B cell (primary cell): ENCODE data around the gene RIN3. TPM values are rescaled to one million over a fixed set of nuclear protein-coding genes. Genes with fewer than 3 reads are reported as not detected.

Source experiments
- ATAC-seq: fragments of 200-7000 bp; cut with Tn5 transposase; one replicate; pipeline ENCODE4 v1.10.0; 2021; ENCODE audit warnings: low read depth, mild to moderate bottlenecking, moderate number of reproducible peaks, moderate library complexity
- CTCF ChIA-PET: fragments of 350-600 bp; sonication (Branson Sonifier 250); formaldehyde crosslinking; loops from one replicate; lab custom pipeline; 2021; ENCODE audit warnings: antibody characterized with exemption, inconsistent platforms; lab: Charles Lee
- POLR2A ChIA-PET: fragments of 350-600 bp; sonication (Branson Sonifier 250); formaldehyde crosslinking; loops from one replicate; lab custom pipeline; 2021; ENCODE audit warnings: antibody characterized with exemption; lab: Charles Lee
- DNase-seq: peaks from one replicate; pipeline ENCODE4 v3.0.0; 2013
- H2AFZ ChIP-seq: 2 replicates; pipeline ENCODE4 v1.6.1; 2012; ENCODE audit warnings: mild to moderate bottlenecking, low read depth, low read length; ENCODE audit not compliant: insufficient read depth, poor library complexity, severe bottlenecking
- H3K27ac ChIP-seq, 2 donors: 1 replicate in 1 of 2; 2 replicates in 1 of 2; pipeline ENCODE4 v1.5.1; 2012 to 2013; ENCODE audit warnings: low read length in 2 of 2, mild to moderate bottlenecking in 2 of 2, moderate library complexity in 1 of 2
- H3K27me3 ChIP-seq, 4 experiments: fragments of 200-600 bp in 1 of 4; sonication (generic) in 1 of 4; replicated peaks in 1 of 4; 1 replicate in 2 of 4; 2 replicates in 2 of 4; pipeline versions ENCODE4 v1.6.1 to v1.7.0; 2013 to 2016; ENCODE audit warnings: low read length in 3 of 4, mild to moderate bottlenecking in 2 of 4, mixed read lengths in 1 of 4, moderate library complexity in 1 of 4; ENCODE audit not compliant: insufficient read depth in 4 of 4, control insufficient read depth in 3 of 4; ENCODE audit errors: control extremely low read depth in 1 of 4
- H3K36me3 ChIP-seq, 2 experiments: replicated peaks in 1 of 2; 1 replicate in 1 of 2; 2 replicates in 1 of 2; pipeline versions ENCODE4 v1.6.1 to v1.7.1; 2013; ENCODE audit warnings: low read length in 1 of 2; ENCODE audit not compliant: insufficient read depth in 2 of 2, control insufficient read depth in 1 of 2; ENCODE audit errors: control extremely low read depth in 1 of 2, extremely low read depth in 1 of 2
- H3K4me1 ChIP-seq, 2 donors: fragments of 200-600 bp in 1 of 2; sonication (generic) in 1 of 2; 1 replicate in 1 of 2; 2 replicates in 1 of 2; pipeline versions ENCODE4 v1.5.1 to v1.6.1; 2013 to 2017; ENCODE audit warnings: low read length in 2 of 2; ENCODE audit not compliant: control insufficient read depth in 2 of 2, insufficient read depth in 2 of 2
- H3K4me2 ChIP-seq: replicated peaks from 2 replicates; pipeline ENCODE3; 2012; ENCODE audit warnings: mild to moderate bottlenecking, low read depth, low read length; ENCODE audit not compliant: poor library complexity, severe bottlenecking
- H3K4me3 ChIP-seq, 5 experiments: fragments of 200-600 bp in 1 of 5; sonication (generic) in 1 of 5; 1 replicate in 3 of 5; 2 replicates in 2 of 5; pipeline versions ENCODE4 v1.5.1 to v1.7.0; 2011 to 2016; ENCODE audit warnings: low read length in 4 of 5, mild to moderate bottlenecking in 4 of 5, low read depth in 2 of 5, control low read depth in 1 of 5, moderate library complexity in 1 of 5; ENCODE audit not compliant: insufficient read depth in 1 of 5; ENCODE audit errors: control extremely low read depth in 1 of 5, extremely low read depth in 1 of 5
- H3K79me2 ChIP-seq: fragments of 200-600 bp; sonication (generic); one replicate; pipeline ENCODE4 v1.6.0; 2016; ENCODE audit warnings: low read length; ENCODE audit not compliant: control insufficient read depth, insufficient read depth
- H3K9ac ChIP-seq: fragments of 200-600 bp; sonication (generic); 2 replicates; pipeline ENCODE4 v1.6.1; 2017; ENCODE audit warnings: mild to moderate bottlenecking, low read length, moderate library complexity
- H3K9me3 ChIP-seq, 3 donors: one replicate each; pipeline versions ENCODE4 v1.6.1 to v1.7.1; 2013; ENCODE audit warnings: low read length in 2 of 3; ENCODE audit not compliant: control insufficient read depth in 2 of 3, insufficient read depth in 1 of 3; ENCODE audit errors: control extremely low read depth in 1 of 3
- H4K20me1 ChIP-seq: 2 replicates; pipeline ENCODE4 v1.6.0; 2012; ENCODE audit warnings: mild to moderate bottlenecking, low read length; ENCODE audit not compliant: insufficient read depth, control insufficient read depth, poor library complexity, severe bottlenecking
- H3K27ac Mint-ChIP-seq: one replicate; pipeline ENCODE4 v1.8.0; 2021; ENCODE audit warnings: mixed read lengths
- H3K27me3 Mint-ChIP-seq: one replicate; pipeline ENCODE4 v1.8.0; 2021; ENCODE audit warnings: mixed read lengths
- H3K4me1 Mint-ChIP-seq: one replicate; pipeline ENCODE4 v1.8.0; 2021; ENCODE audit warnings: mixed read lengths
- H3K4me3 Mint-ChIP-seq: one replicate; pipeline ENCODE4 v1.8.0; 2021; ENCODE audit warnings: mixed read lengths
- H3K9me3 Mint-ChIP-seq: one replicate; pipeline ENCODE4 v1.8.0; 2022; ENCODE audit warnings: mixed read lengths; ENCODE audit not compliant: insufficient read depth
- CTCF ChIP-seq: fragments of 200-600 bp; IDR thresholded peaks from one replicate; pipeline ENCODE4 v1.8.0; 2022; ENCODE audit warnings: antibody characterized with exemption, mild to moderate bottlenecking
- WGBS: methylation state at CpG from one replicate; pipeline ENCODE4 v1.1.5; 2013; ENCODE audit warnings: missing lambda C conversion rate; ENCODE audit not compliant: insufficient coverage; 5-methylcytosine and 5-hydroxymethylcytosine counted together
- intact Hi-C: fragments of 100-400 bp; cut with micrococcal nuclease; formaldehyde crosslinking; loops from one replicate; pipeline ENCODE4 v1.10.0; 2022
- polyA plus RNA-seq: library from polyadenylated mRNA; depleted of rRNA; stranded (reverse); fragments of >200 nt; gene quantifications from 2 replicates; pipeline ENCODE4 v1.2.3, GENCODE V29; 2012
- total RNA-seq, 2 donors: library from RNA; stranded (reverse); fragments of 120-200 nt in 1 of 2; gene quantifications; 1 replicate in 1 of 2; 2 replicates in 1 of 2; pipeline versions ENCODE4 v1.2.3 to v1.2.4, GENCODE V29; 2013 to 2022

RIN3 gene
- total and polyA plus RNA-seq, 2 donors (not counting 1 experiment from before 2014, with no cell fraction given): 62.1 to 123 TPM

GRCh38 chr14:92655419-92656201 is 142.0 kb downstream of the RIN3 start:
- intact Hi-C loops: no loop called here
- H2AFZ ChIP-seq: no peak overlapping the region
- no peaks in the 10 kb centered on the region for H3K9me3 ChIP-seq
- ATAC-seq: no peak
- H4K20me1 ChIP-seq: peaks cover 64% of the 10 kb centered on the region
- H3K27ac Mint-ChIP-seq: peak overlapping the region; percentile 76
- H3K27ac ChIP-seq: peak overlapping the region in 1 of 2 donors; percentile 78
- no peak for TF ChIP-seq CTCF
- ChIA-PET POLR2A (interaction anchor here (3.7 kb wide), 1 partner anchor 41 kb away, joined by 15 read pairs; no protein-coding TSS in a partner anchor), CTCF (interaction anchor here (1.3 to 1.5 kb wide), 2 partner anchors 40 to 66 kb away, joined by 4 to 7 read pairs; no protein-coding TSS in a partner anchor)
- DNase-seq: peak; percentile 30
- H3K4me1 ChIP-seq: peaks cover 62 to 88% of the 10 kb centered on the region in 2 donors
- peak overlapping the region in 3 of 5 experiments; percentile 32 to 80 (median 41) for H3K4me3 ChIP-seq
- peaks cover 88% of the 10 kb centered on the region for H3K79me2 ChIP-seq
- no peaks in the 10 kb centered on the region for H3K9me3 Mint-ChIP-seq
- H3K27me3 ChIP-seq: no peaks in the 10 kb centered on the region
- H3K4me2 ChIP-seq: peak overlapping the region; percentile 93
- peaks cover 2 to 45% of the 10 kb centered on the region in 2 experiments for H3K36me3 ChIP-seq
- WGBS: 64% methylated on average over 13 of the region's 13 CpGs
- H3K4me3 Mint-ChIP-seq: peak overlapping the region; percentile 79
- H3K4me1 Mint-ChIP-seq: peaks cover 74% of the 10 kb centered on the region
- H3K27me3 Mint-ChIP-seq: no peaks in the 10 kb centered on the region
- H3K9ac ChIP-seq: peak overlapping the region; percentile 63
